Dedifferentiated amniotic fluid mesenchymal stem cell (primary cell): Measurements from ENCODE around the gene PRKD3.

Experiments
- DNase-seq: peaks from one replicate; pipeline ENCODE4 v3.0.0-alpha.2; 2016; ENCODE audit errors: extremely low spot score

Gene PRKD3

GRCh38 chr2:37324786-37325624, at the start of gene PRKD3:
Gene PRKD3 (minus strand): TSS chr2:37324833. CDS start chr2:37316524, 8,309 bp downstream.
- DNase-seq, result peak; percentile 53

- no peak for DNase-seq
Observed at GRCh38 chr2:37372000-37372399, 47.4 kb upstream of the PRKD3 start.

- DNase-seq, result no peak
Observed at GRCh38 chr2:37370666-37371065, 46.0 kb upstream of the PRKD3 start.

- DNase-seq, result no peak
Observed at GRCh38 chr2:37367984-37368383, 43.4 kb upstream of the PRKD3 start.

- DNase-seq, result no peak
Observed at GRCh38 chr2:37367310-37367709, 42.7 kb upstream of the PRKD3 start.

- no peak for DNase-seq
Observed at GRCh38 chr2:37366773-37367172, 42.1 kb upstream of the PRKD3 start.

- DNase-seq, result no peak
Observed at GRCh38 chr2:37365669-37366068, 41.0 kb upstream of the PRKD3 start.

- DNase-seq, result no peak
Observed at GRCh38 chr2:37364351-37364750, 39.7 kb upstream of the PRKD3 start.

GRCh38 chr2:37361994-37362698, 37.5 kb upstream of the PRKD3 start:
- no peak for DNase-seq

- DNase-seq, result no peak
Observed at GRCh38 chr2:37361216-37361815, 36.7 kb upstream of the PRKD3 start.

GRCh38 chr2:37358466-37358865, 33.8 kb upstream of the PRKD3 start:
- DNase-seq, result no peak

- DNase-seq, result no peak
Observed at GRCh38 chr2:37357530-37357929, 32.9 kb upstream of the PRKD3 start.

GRCh38 chr2:37357069-37357468, 32.4 kb upstream of the PRKD3 start:
- DNase-seq, result no peak

- no peak for DNase-seq
Observed at GRCh38 chr2:37356299-37356698, 31.7 kb upstream of the PRKD3 start.

GRCh38 chr2:37355735-37356134, 31.1 kb upstream of the PRKD3 start:
- DNase-seq, result no peak

GRCh38 chr2:37354531-37354930, 29.9 kb upstream of the PRKD3 start:
- no peak for DNase-seq

GRCh38 chr2:37350034-37350433, 25.4 kb upstream of the PRKD3 start:
- DNase-seq, result no peak

- no peak for DNase-seq
Observed at GRCh38 chr2:37349231-37349860, 24.7 kb upstream of the PRKD3 start.

GRCh38 chr2:37348155-37348554, 23.5 kb upstream of the PRKD3 start:
- DNase-seq, result no peak

GRCh38 chr2:37344453-37345361, 20.1 kb upstream of the PRKD3 start, which contains the start of gene QPCT:
Gene QPCT (plus strand): TSS chr2:37344630. CDS start chr2:37344732, 102 bp downstream.
- no peak for DNase-seq
